RKO (cell line): Measurements from ENCODE around the gene ELOA.
"Not testable (repeated sequence)": the region's sequence is repeated elsewhere in the genome, so short reads cannot be mapped to it uniquely, and the experiment has no call there.

Experiments
- DNase-seq: peaks from one replicate; pipeline ENCODE4 v3.0.0-alpha.2; 2016; ENCODE audit warnings: low spot score

ELOA gene

DNA sequence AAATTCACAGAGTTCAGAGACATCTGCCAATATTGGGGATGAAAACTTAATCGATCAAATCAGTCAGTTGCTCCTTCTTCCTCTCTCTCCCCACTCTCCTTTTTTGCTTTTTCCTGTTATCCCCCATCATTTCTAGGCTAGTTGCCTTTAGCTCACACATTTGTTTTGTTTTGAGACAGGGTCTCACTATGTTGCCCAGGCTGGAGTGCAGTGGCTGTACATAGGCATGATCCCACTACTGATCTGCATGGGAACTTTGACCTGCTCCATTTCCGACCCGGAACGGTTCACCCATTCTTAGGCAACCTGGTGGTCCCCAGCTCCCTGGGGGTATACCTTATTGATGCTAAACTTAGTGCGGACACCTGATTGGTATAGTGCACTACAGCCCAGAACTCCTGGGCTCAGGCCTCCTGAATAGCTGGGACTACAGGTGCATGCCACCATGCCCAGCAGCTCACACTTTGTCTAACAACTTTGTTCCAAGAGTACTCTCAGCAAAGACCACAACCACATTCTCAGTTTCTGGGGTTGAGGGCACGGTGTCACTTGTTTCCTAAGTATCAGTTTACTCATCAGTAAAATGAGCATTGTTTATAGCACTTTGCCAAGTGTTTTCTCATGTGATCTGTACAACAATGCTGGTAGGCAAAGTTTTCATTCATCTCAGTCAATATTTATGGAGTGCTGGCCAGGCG lies 6.7 kb upstream of the ELOA start:
- DNase-seq, result no peak

- DNase-seq, result no peak
Measured at GRCh38 chr1:23741609-23742008, 1.7 kb upstream of the ELOA start.

DNA sequence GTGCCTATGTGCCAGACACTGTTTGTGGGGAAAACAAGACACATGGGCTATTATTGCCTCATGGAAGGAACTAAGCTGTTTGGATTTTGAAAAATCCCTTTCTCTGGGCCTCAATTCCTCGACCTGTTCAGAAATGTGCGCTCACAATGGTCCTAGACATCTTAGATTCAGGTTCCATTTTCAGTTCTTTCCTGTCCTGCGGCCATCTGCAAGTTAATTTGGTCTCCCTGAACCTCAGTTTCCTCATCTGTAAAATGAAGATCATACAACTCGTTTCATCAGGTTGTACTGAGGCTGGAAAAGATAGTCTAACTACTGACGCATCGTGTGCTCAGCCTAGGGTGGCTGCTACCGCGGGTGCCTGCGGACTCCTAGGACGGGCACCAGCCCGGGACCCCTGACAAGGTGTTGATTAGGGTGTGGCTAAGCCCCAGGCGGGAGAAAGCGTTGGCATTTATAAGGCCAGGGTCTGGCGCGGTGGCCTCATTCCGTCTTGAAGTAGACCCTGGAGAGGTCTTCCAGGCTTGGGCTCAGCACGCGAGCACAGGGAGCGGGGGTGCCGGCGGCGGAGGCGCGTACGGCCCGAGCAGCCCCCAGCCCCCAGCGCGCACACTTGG lies 493 bp upstream of the ELOA start:
- peak; percentile 66 for DNase-seq

DNA sequence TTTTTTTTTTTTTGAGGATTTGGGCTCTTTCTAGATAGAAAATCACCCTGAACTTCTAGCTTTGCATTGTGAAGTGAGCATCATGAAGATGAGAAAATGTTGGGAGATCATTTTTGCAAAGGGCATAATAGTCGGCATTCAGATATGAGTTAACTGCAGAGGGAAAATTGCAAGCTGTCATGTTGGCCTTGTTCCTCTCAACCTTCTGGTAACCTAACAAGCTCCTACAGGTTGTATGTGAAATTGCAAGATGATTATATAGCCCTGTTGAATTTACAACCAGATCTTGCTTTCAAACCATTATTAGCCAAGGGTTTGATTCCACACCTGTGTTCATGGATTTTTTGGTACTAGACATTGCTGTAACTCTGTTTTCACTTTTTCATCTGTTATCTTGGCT lies 2.2 kb downstream of the ELOA start:
- DNase-seq, result peak; percentile 85

GRCh38 chr1:23748016-23748415 lies 4.7 kb downstream of the ELOA start:
- DNase-seq, result peak; percentile 19

- peak; percentile 68 for DNase-seq
Measured at GRCh38 chr1:23751050-23751814, 8.0 kb downstream of the ELOA start.

DNA sequence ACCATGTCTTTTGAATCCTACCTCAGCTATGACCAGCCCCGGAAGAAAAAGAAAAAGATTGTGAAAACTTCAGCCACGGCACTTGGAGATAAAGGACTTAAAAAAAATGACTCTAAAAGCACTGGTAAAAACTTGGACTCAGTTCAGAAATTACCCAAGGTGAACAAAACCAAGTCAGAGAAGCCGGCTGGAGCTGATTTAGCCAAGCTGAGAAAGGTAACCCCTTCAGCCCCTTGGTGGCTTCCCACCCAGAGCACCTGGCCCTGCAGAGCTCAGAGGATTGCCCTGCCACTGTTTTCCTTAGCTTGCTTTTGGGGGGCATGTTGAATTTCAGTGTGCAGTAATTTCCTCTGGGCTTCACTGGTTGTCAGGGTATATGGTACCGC lies 8.5 kb downstream of the ELOA start:
- no peak for DNase-seq

GRCh38 chr1:23752909-23753308 lies 9.6 kb downstream of the ELOA start:
- no peak for DNase-seq

- DNase-seq, result peak; percentile 47
Measured at GRCh38 chr1:23756676-23757075, 13.4 kb downstream of the ELOA start.

DNA sequence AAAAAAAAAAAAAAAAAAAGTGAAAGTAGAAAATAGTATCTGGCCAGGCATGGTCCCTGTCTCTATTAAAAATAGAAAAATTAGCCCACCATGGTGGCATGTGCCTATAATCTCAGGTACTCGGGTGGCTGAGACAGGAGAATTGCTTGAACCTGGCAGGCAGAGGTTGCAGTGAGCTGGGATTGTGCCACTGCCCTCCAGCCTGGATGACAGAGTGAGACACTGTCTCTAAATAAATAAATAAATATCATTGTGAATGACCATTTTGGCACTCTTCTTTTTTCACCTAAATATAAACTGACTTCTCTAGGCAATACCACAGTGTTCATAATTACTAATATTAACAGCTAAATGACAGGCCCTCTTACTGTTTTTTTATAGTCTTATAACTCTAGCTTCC lies 14.5 kb downstream of the ELOA start:
- DNase-seq, result no peak

DNA sequence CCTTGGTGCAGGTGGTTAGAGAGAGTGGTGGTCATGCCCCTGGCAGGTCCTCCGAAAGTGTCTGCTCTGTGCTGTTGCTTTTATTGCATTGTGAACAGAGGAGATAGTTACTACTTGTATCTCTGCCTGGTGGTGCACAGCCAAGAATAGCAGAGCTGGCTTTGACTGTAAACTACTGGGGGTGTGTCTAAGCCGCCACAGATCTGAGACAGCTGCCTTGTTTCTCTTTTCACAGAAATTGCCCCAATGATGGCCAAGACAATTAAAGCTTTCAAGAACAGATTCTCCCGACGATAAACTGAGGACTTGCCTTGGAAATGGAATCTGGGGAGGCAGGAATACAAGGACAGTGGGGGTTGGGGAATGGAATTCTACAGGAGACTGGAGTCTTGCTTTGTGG lies 16.0 kb downstream of the ELOA start:
- no peak for DNase-seq

DNA sequence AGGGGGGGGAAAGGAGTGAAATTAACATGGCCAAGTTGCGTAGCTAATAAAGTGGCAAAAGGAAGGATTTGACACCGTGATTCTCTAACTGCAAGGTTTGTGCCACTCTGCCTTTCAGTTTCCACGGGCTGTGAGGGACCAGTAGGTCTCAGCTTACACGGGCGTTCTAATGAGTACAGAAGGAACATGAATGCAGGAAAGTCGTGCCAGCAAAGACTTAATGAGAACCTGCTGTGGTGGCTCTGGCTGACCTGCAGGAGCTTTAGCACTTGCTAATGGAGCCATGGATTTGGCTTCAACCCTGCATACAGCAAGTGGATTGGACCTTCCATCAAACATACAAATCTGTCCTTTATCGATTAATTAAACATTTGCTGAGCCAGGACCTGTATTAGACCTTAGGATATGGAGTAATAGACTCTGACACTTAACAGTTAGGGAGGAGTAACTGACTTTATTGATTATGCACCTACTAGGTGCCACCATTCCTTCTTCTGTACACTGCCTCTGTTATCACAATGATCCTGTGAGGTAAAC lies 19.8 kb downstream of the ELOA start:
- DNase-seq, result no peak

- no peak for DNase-seq
Measured at GRCh38 chr1:23768733-23769132, 25.5 kb downstream of the ELOA start.

DNA sequence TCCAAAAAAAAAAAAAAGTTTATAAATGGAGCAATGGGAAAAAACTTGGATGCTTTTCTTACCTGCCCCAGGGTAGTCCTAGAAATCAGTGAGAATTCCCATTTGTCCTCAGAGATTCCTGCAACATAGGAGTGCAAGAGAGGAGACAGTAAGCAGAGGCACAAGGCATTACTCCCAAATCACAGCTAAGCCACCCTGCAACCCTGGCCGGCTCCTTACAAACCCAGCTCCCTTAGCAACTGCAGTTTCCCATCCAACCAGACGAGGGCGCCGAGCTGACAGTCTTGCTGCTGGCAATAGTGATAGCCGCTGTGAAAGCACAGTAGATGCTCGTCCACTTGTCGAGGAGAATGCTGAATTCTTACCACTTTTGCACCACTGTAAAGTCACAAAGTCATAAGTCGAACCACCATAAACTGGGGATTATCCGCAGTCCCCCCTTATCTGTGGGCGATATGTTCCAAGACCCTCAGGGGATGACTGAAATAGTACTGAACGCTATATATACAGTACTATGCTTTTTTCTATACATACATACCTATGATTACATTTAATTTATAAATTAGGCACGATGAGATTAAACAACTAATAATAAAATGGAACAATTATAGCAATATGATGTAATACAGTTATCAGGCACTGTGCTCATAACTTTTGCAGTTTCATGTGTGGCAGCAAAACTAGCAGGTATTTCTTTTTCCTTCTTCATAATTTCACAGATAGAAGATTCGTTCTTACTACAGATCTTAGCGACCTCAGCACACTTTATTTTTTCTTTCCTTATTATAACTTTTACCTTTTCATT lies 29.0 kb downstream of the ELOA start:
- peak; percentile 68 for DNase-seq

GRCh38 chr1:23772854-23773242 lies 29.6 kb downstream of the ELOA start:
- no peak for DNase-seq

DNA sequence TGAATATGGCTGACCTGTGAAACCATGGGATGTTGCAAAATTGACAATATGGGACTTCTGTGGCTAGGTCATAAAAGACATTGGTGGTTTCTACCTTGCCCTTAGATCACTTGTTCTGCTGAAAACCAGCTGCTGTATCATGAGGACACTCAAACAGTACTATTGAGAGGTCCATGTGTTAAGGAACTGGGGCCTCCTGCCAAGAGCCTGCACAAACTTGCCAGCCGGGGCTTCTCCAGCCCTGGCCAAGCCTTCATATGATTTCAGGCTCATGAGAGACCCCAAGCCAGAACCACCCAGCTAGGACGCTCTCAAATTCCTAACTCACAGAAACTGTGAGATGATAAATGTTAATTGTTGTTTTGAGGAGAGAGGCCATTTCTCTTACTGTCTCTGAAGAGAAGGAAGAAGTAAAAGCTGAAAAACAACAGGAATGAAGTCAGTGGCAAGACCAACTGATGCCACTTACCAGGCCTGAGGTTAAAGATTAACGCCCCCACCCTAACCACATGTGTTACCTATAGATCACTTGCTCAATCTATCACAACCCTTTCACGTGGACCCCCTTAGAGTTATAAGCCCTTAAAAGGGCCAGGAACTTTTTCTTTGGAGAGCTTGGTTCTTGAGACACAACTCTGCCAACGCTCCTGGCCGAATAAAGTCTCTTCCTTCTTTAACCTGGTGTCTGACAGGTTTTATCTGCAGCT lies 31.1 kb downstream of the ELOA start:
- DNase-seq, result no peak

DNA sequence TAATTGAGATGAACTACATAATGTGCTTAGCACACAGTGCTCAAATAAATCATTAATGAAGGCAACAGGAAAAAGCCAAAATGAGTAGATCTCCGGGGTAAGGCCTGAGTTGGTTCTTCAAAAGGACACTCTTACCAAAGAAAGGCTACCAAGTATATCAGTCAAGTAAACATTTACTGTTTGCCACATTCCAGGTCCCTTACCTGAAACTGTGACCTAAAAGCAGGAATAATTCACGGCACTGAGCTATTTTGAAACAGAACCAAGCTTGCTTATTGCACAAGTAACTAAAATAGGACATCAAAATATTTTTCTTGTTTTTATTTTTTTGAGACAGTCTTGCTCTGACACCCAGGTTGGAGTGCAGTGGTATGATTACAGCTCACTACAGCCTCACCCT lies 32.9 kb downstream of the ELOA start:
- DNase-seq, result no peak

DNA sequence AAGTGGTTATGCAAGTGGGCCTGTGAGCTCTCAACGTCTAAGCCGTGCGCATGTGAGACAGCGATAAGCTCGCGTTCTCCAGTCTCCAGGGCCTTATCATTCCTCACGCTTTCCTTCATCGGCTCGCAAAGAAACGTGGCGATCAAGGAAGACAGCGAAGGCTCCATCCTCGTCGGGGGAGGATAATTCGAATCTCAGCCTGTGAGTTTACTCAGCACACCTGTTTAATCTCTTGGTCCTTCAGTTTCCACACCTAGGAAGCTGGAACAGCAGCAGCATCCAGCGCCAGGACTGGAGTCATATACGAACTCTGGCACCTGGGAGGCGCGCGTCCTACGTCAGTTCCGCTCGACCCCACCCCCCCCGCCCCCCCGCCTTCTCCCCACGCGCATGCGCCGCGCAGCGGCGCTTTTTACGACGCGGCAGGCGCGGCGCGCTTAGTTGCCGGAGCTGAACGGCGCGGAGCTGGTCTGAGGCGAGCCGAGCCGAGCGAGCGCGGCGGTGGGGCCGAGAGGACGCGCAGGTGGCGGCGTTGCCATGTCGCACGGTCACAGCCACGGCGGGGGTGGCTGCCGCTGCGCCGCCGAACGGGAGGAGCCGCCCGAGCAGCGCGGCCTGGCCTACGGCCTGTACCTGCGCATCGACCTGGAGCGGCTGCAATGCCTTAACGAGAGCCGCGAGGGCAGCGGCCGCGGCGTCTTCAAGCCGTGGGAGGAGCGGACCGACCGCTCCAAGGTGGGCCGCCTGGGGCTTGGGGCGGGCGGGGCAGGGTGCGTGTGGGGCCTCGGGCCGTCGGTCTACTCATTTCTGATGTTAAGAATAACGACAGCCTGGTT lies 34.9 kb downstream of the ELOA start, which contains the start of gene PITHD1:
Gene PITHD1 (plus strand): TSS at position 440 of the 836 bp plus-strand sequence. CDS start 98 bp downstream, at position 538.
- peak; percentile 92 for DNase-seq

DNA sequence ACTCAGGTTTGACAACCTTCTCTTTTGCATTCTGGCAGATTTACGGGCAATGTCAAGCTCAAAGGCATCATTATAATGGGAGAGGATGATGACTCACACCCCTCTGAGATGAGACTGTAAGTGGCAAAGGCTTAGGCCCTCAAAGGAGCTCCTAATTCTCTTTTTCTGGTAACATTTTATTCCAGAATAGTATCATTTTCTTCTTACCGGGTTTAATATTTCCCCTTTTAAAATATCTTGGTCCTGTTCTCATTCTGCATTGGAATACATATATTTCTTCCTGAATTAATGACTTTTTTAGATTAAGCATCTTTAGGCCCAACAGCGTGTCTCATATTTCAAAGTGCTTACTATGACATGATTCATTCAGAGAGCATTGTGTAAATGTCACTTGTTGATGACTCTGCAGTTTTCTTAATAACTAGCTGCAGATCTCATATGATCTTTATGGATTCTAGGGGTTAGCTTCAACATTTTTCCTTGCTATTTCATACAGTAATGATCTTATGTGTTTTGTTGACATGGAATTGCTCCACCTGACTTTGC lies 36.6 kb downstream of the ELOA start:
- peak; percentile 93 for DNase-seq

DNA sequence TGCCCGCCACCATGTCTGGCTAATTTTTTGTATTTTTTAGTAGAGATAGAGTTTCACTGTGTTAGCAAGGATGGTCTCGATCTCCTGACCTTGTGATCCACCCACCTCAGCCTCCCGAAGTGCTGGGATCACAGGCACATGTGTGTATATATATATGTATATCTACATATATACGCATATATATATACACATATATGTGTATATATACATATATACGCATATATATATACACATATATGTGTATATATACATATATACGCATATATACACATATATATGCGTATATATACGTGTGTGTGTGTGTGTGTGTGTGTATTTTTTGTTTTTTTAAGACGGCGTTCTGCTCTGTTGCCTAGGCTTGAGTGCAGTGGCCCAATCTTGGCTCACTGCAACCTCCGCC lies 39.9 kb downstream of the ELOA start:
- not testable (repeated sequence) for DNase-seq
